Endothelial cell (in vitro differentiated cells): ENCODE measurements around the gene FIG4. TPM values are rescaled to one million over a fixed set of nuclear protein-coding genes. Genes with fewer than 3 reads are reported as not detected.
"Not testable (repeated sequence)": the region's sequence is repeated elsewhere in the genome, so short reads cannot be mapped to it uniquely, and the experiment has no call there.

Source experiments
- DNase-seq: peaks from one replicate; pipeline ENCODE4 v3.0.0; 2021; ENCODE audit warnings: low spot score
- H3K27ac Mint-ChIP-seq: one replicate; pipeline ENCODE4 v1.8.0; 2021; ENCODE audit warnings: mixed read lengths, inconsistent platforms; ENCODE audit not compliant: unreplicated experiment
- H3K27me3 Mint-ChIP-seq: one replicate; pipeline ENCODE4 v1.8.0; 2021; ENCODE audit warnings: mild to moderate bottlenecking, moderate library complexity, mixed read lengths, inconsistent platforms; ENCODE audit not compliant: unreplicated experiment
- H3K36me3 Mint-ChIP-seq: one replicate; pipeline ENCODE4 v1.8.0; 2021; ENCODE audit warnings: mild to moderate bottlenecking, low read depth, mixed read lengths, inconsistent platforms; ENCODE audit not compliant: unreplicated experiment
- H3K4me1 Mint-ChIP-seq: one replicate; pipeline ENCODE4 v1.8.0; 2021; ENCODE audit warnings: mild to moderate bottlenecking, mixed read lengths, inconsistent platforms; ENCODE audit not compliant: unreplicated experiment
- H3K4me3 Mint-ChIP-seq: one replicate; pipeline ENCODE4 v1.8.0; 2021; ENCODE audit warnings: mild to moderate bottlenecking, mixed read lengths, inconsistent platforms; ENCODE audit not compliant: unreplicated experiment
- H3K9me3 Mint-ChIP-seq: one replicate; pipeline ENCODE4 v1.8.0; 2021; ENCODE audit warnings: mixed read lengths, inconsistent platforms; ENCODE audit not compliant: unreplicated experiment
- total RNA-seq: library from RNA; stranded (reverse); fragmentation: NEBNext Ultra II Directional; extraction: Animal tissue kit (Norgen Biotek cat#: 25700); gene quantifications from one replicate; pipeline ENCODE4 v1.2.1, GENCODE V29; 2021; ENCODE audit not compliant: unreplicated experiment
- TF ChIP-seq, protein P1 (sequence below): fragments of 200-600 bp; sonication (generic); IDR thresholded peaks from one replicate; pipeline ENCODE4 v1.5.0; 2021; ENCODE audit warnings: antibody characterized with exemption; ENCODE audit not compliant: unreplicated experiment

FIG4 gene
- total RNA-seq, 1 donor from 2014 or later = 9.2 TPM

DNA sequence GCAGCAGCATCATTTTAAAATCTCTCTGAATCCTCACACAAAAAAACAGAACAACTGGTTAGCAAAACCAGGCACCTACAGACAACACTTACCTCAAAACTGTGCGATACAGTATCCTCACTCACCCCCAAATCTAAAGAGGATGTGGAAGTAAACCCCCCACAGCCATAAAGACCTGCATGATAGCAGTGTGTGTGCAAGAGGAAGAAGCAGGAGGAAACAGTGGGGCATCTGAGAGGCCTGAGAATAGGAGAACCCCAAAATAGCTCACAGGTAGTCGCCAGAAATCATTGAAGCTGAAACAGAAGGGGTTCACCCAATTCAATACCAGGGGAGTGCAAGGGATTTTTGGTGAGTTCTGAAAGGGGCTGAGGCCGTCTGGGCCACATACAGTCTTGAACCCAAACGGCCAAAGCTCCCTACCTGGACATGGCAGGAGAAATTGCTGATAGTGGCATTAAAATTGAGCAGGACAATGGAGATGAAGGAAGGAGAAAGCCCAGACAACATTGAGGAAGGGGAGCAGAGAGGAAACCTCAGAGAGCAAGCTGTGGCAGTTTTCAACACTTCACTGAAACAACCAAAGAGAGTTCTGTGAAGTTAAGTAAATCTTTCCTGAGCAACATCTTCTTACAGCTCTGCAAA, 129.7 kb downstream of the FIG4 start:
- Mint-ChIP-seq H3K4me3 (no peak overlapping the region), H3K9me3 (no peaks in the 10 kb centered on the region), H3K4me1 (peaks cover 9% of the 10 kb centered on the region), H3K27me3 (peaks cover 1% of the 10 kb centered on the region), H3K36me3 (no peaks in the 10 kb centered on the region), H3K27ac (no peak overlapping the region)
- TF ChIP-seq, protein P1, sequence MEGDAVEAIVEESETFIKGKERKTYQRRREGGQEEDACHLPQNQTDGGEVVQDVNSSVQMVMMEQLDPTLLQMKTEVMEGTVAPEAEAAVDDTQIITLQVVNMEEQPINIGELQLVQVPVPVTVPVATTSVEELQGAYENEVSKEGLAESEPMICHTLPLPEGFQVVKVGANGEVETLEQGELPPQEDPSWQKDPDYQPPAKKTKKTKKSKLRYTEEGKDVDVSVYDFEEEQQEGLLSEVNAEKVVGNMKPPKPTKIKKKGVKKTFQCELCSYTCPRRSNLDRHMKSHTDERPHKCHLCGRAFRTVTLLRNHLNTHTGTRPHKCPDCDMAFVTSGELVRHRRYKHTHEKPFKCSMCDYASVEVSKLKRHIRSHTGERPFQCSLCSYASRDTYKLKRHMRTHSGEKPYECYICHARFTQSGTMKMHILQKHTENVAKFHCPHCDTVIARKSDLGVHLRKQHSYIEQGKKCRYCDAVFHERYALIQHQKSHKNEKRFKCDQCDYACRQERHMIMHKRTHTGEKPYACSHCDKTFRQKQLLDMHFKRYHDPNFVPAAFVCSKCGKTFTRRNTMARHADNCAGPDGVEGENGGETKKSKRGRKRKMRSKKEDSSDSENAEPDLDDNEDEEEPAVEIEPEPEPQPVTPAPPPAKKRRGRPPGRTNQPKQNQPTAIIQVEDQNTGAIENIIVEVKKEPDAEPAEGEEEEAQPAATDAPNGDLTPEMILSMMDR = no peak
- DNase-seq = no peak

DNA sequence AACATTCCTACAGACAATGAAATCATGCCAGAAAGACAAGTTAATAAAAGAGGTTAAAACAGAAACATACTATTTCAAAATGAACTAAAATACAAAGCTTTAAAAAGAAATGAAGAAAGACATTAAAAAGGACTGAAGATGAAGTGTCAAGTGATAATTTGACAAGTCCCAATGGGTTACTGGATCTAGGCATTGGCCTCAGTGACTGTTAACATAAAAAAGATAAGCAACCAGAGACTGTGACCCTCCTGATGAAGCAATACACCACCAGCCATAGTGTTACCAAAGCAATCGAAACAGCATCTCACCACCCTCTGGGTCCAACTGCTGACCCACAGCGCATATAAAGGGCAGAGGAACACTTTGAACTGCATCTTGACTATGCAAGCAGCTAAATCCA, 130.3 kb downstream of the FIG4 start:
- no peak for DNase-seq
- Mint-ChIP-seq H3K27ac (no peak overlapping the region), H3K9me3 (no peaks in the 10 kb centered on the region), H3K4me3 (no peak overlapping the region), H3K27me3 (peaks cover 1% of the 10 kb centered on the region), H3K36me3 (no peaks in the 10 kb centered on the region), H3K4me1 (peaks cover 9% of the 10 kb centered on the region)
- TF ChIP-seq, protein P1 = no peak

DNA sequence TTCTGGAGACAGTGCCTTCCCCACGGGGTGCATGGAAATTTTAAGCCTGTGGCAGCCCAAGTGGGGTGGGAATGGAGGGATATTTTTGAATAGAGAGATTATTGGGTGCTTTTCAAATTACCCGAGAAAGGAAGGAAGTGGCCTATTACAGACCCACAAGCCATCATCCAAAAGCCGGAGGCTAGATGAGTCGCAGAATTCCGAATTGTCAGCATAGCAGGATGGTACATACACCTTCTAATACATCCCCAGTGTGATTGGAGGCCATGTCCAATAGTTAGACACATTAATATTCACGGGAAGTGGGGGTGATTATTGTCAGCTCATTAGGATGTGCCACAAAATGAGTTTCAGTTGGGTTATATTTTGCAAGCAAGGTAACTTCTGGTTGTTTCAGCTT, 133.0 kb downstream of the FIG4 start:
- no peaks in the 10 kb centered on the region for H3K36me3 Mint-ChIP-seq
- peaks cover 1% of the 10 kb centered on the region for H3K27me3 Mint-ChIP-seq
- no peaks in the 10 kb centered on the region for H3K9me3 Mint-ChIP-seq

DNA sequence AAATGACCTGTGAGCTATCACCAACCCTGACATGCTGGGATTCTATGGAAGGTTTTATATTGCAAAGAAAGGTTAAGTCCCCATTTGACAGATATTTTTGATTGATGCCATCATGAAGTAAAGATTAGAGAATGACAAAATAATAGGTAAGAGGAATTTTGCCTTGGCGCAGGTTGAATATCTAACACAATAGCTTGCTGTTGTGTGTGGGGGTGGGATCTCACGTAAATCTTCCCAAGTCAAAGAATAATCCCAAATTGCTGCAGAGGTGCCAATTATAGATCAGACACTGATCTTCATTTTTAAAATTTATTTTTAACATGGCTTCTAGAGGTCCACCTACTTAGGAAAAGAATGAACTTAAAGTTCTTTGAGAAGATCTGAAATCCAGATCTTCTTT, 135.5 kb downstream of the FIG4 start:
- peaks cover 16% of the 10 kb centered on the region for H3K36me3 Mint-ChIP-seq

More for the DNA sequence above, 133.0 kb downstream of the FIG4 start:
- TF ChIP-seq, protein P1 = no peak
- H3K27ac Mint-ChIP-seq = no peak overlapping the region
- H3K4me1 Mint-ChIP-seq = peaks cover 9% of the 10 kb centered on the region
- H3K4me3 Mint-ChIP-seq = no peak overlapping the region
- DNase-seq = no peak

DNA sequence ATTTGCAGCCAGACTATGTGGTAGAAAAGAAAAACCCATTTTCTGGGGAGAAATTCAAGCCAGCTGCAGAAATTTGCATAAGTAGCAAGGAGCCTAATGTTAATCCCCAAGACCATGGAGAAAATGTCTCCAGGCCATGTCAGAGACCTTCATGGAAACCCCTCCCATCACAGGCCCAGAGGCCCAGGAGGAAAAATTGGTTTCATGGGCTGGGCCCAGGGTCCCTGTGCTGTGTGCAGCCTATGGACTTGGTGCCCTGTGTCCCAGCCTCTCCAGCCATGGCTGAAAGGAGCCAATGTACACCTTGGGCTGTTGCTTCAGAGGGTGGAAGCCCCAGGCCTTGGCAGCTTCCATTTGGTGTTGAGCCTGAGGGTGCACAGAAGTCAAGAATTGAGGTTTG, 140.3 kb downstream of the FIG4 start:
- not testable (repeated sequence) for DNase-seq, H3K27ac Mint-ChIP-seq, H3K4me3 Mint-ChIP-seq, H3K4me1 Mint-ChIP-seq, H3K9me3 Mint-ChIP-seq, H3K27me3 Mint-ChIP-seq
- peaks cover 20% of the 10 kb centered on the region for H3K36me3 Mint-ChIP-seq

More for the DNA sequence above, 135.5 kb downstream of the FIG4 start:
- no peaks in the 10 kb centered on the region for H3K27me3 Mint-ChIP-seq
- H3K27ac Mint-ChIP-seq = no peak overlapping the region
- no peak for DNase-seq
- H3K9me3 Mint-ChIP-seq = peaks cover 6% of the 10 kb centered on the region
- H3K4me3 Mint-ChIP-seq = no peak overlapping the region
- TF ChIP-seq, protein P1 = no peak
- no peaks in the 10 kb centered on the region for H3K4me1 Mint-ChIP-seq
